Activated CD8-positive, alpha-beta T cell treated with anti-CD3 and anti-CD28 coated beads for 36 hours (primary cell): Measurements from ENCODE around the gene PRKN. TPM values are rescaled to one million over a fixed set of nuclear protein-coding genes. Genes with fewer than 3 reads are reported as not detected.

Experiments used
- ATAC-seq: fragments of 200-7000 bp; cut with Tn5 transposase; one replicate; pipeline ENCODE4 v1.10.0; 2021; ENCODE audit warnings: mild to moderate bottlenecking, moderate library complexity
- CTCF ChIA-PET: fragments of 350-600 bp; sonication (Branson Sonifier 250); formaldehyde crosslinking; loops from one replicate; lab custom pipeline; 2021; ENCODE audit warnings: antibody characterized with exemption; lab: Charles Lee
- POLR2A ChIA-PET: fragments of 350-600 bp; sonication (Branson Sonifier 250); formaldehyde crosslinking; loops from one replicate; lab custom pipeline; 2021; ENCODE audit warnings: antibody characterized with exemption; lab: Charles Lee
- DNase-seq: peaks from one replicate; pipeline ENCODE4 v3.0.0-alpha.2; 2020
- H3K27ac Mint-ChIP-seq: one replicate; pipeline ENCODE4 v1.8.0; 2021; ENCODE audit warnings: mild to moderate bottlenecking, mixed read lengths
- H3K27me3 Mint-ChIP-seq: one replicate; pipeline ENCODE4 v1.8.0; 2021; ENCODE audit warnings: mixed read lengths
- H3K36me3 Mint-ChIP-seq: one replicate; pipeline ENCODE4 v1.8.0; 2021; ENCODE audit warnings: low read depth, mixed read lengths
- H3K4me1 Mint-ChIP-seq: one replicate; pipeline ENCODE4 v1.8.0; 2021; ENCODE audit warnings: low read depth, mixed read lengths
- H3K4me3 Mint-ChIP-seq: one replicate; pipeline ENCODE4 v1.8.0; 2021; ENCODE audit warnings: mild to moderate bottlenecking, moderate library complexity, mixed read lengths
- H3K9me3 Mint-ChIP-seq: one replicate; pipeline ENCODE4 v1.8.0; 2021; ENCODE audit warnings: mixed read lengths
- intact Hi-C: fragments of 100-400 bp; cut with micrococcal nuclease; formaldehyde crosslinking; loops from one replicate; pipeline ENCODE4 v1.10.0; 2022
- total RNA-seq, 2 experiments: library from RNA; stranded (reverse); gene quantifications; one replicate each; pipeline ENCODE4 v1.2.3, GENCODE V29; 2021
- TF ChIP-seq, protein P1 (sequence below): fragments of 200-600 bp; IDR thresholded peaks from one replicate; pipeline ENCODE4 v1.8.0; 2022; ENCODE audit warnings: antibody characterized with exemption, mild to moderate bottlenecking

Gene PRKN
- total RNA-seq, 2 experiments from 2014 or later = 1.2 to 1.4 TPM

DNA sequence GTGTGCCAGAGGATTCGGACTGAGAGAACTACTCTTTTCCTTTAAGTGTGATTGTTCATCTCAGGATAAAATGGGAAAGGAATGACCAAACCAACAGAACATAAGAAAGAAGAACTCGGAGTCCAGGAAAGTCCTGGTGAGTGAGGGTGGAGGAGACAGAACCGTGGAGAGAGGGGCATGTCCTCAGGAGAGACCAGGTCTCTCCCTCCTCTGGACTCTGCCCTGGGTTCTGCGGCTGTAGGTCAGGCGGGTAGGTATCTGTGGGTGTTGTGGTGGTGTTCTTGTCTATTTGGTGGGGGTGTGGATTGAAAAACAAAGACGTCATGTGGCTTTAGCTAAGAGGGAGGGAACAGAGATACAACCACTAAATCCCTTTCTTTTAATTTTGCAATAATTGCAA, 1424.6 kb downstream of the PRKN start:
- Mint-ChIP-seq H3K4me1 (no peaks in the 10 kb centered on the region), H3K27me3 (no peaks in the 10 kb centered on the region), H3K4me3 (no peak overlapping the region), H3K36me3 (no peaks in the 10 kb centered on the region), H3K27ac (no peak overlapping the region), H3K9me3 (no peaks in the 10 kb centered on the region)
- POLR2A ChIA-PET = no interaction called here
- CTCF ChIA-PET = no interaction called here
- ATAC-seq (no peak), DNase-seq (no peak)
- intact Hi-C loops = no loop called here
- TF ChIP-seq, protein P1, sequence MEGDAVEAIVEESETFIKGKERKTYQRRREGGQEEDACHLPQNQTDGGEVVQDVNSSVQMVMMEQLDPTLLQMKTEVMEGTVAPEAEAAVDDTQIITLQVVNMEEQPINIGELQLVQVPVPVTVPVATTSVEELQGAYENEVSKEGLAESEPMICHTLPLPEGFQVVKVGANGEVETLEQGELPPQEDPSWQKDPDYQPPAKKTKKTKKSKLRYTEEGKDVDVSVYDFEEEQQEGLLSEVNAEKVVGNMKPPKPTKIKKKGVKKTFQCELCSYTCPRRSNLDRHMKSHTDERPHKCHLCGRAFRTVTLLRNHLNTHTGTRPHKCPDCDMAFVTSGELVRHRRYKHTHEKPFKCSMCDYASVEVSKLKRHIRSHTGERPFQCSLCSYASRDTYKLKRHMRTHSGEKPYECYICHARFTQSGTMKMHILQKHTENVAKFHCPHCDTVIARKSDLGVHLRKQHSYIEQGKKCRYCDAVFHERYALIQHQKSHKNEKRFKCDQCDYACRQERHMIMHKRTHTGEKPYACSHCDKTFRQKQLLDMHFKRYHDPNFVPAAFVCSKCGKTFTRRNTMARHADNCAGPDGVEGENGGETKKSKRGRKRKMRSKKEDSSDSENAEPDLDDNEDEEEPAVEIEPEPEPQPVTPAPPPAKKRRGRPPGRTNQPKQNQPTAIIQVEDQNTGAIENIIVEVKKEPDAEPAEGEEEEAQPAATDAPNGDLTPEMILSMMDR = no peak

DNA sequence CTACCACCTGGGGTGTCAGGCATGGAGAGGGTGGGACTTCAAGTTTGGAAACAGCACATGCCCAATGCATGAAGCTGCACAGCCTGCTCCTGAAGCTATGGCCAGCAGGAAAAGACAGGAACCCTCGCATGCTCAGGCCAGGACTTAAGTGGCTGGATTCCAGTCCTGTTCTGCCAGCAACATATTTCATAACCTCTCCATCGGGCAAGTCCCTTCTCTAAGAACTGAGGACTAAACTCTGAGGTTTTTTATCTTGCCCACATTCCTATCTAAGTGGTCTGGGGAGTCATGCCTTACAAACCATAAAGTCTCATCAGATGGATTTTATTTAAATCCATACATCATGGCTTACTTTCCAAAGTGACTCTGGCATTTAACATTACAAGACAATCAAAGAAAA, 1426.2 kb downstream of the PRKN start:
- no peaks in the 10 kb centered on the region for H3K36me3 Mint-ChIP-seq
- CTCF ChIA-PET = interaction anchor here (1.8 kb wide), 1 partner anchor 70 kb away, joined by 6 read pairs; no protein-coding TSS in a partner anchor
- no peak for DNase-seq
- H3K27me3 Mint-ChIP-seq = no peaks in the 10 kb centered on the region
- ATAC-seq = no peak
- H3K4me1 Mint-ChIP-seq = no peaks in the 10 kb centered on the region
- TF ChIP-seq, protein P1 = no peak
- no peak overlapping the region for H3K27ac Mint-ChIP-seq
- intact Hi-C loops = no loop called here
- POLR2A ChIA-PET = no interaction called here
- H3K4me3 Mint-ChIP-seq = no peak overlapping the region
- no peaks in the 10 kb centered on the region for H3K9me3 Mint-ChIP-seq

DNA sequence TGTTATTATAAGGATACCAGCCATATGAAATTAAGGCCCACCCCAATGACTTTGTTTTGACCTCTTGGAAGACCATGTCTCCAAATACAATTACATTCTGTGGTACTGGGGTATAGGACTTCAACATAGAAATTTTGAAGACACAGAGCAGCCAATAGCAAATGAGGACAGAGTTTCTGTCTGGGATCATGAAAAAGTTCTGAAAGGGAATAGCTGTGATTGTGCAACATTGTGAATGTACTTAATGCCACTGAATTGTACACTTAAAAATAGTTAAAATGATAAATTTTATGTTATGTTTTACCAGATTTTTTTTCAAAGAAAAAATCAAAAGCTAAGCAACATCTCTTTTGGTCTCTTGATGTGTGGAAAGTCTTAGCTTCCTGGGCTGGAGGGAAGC, 1426.7 kb downstream of the PRKN start:
- ChIA-PET POLR2A (no interaction called here), CTCF (interaction anchor here (1.8 kb wide), 1 partner anchor 70 kb away, joined by 6 read pairs; no protein-coding TSS in a partner anchor)
- no peaks in the 10 kb centered on the region for H3K4me1 Mint-ChIP-seq
- no peaks in the 10 kb centered on the region for H3K27me3 Mint-ChIP-seq
- DNase-seq (no peak), ATAC-seq (no peak)
- H3K27ac Mint-ChIP-seq = no peak overlapping the region
- H3K9me3 Mint-ChIP-seq = no peaks in the 10 kb centered on the region
- no peak overlapping the region for H3K4me3 Mint-ChIP-seq
- TF ChIP-seq, protein P1 = no peak
- intact Hi-C loops = no loop called here
- H3K36me3 Mint-ChIP-seq = no peaks in the 10 kb centered on the region

DNA sequence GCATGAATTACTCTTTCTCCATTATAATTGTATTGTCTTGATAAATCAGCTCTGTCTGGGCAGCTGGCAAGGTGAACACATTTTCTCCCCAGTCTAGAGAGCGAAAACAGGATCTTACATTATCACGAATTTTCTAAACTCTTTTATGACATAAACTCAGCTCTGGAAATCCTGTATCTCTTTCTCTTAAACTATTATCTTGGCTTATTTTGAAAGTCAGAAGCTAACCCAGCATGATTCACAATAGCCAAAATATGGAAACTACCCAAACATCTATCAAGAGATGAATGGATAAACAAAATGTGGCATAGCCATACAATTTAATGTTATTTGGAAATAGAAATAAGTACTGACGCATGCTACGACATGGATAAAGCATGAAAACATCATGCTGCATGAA, 1427.8 kb downstream of the PRKN start:
- H3K9me3 Mint-ChIP-seq = no peaks in the 10 kb centered on the region
- TF ChIP-seq, protein P1 = no peak
- H3K27ac Mint-ChIP-seq = no peak overlapping the region
- CTCF ChIA-PET = interaction anchor here (1.2 kb wide), 1 partner anchor 24 kb away, joined by 3 read pairs; no protein-coding TSS in a partner anchor
- H3K36me3 Mint-ChIP-seq = no peaks in the 10 kb centered on the region
- no peak for DNase-seq
- ATAC-seq = no peak
- intact Hi-C loops = no loop called here
- no peaks in the 10 kb centered on the region for H3K27me3 Mint-ChIP-seq
- H3K4me3 Mint-ChIP-seq = no peak overlapping the region
- no peaks in the 10 kb centered on the region for H3K4me1 Mint-ChIP-seq
- POLR2A ChIA-PET = no interaction called here

Other genes starting within 250 kb of the PRKN start
- gene PACRG, start 208 bp upstream of the PRKN start, total RNA-seq = not detected